SK-N-SH (cell line): Measurements from ENCODE around the gene PTPRF.

ENCODE experiments used
- CTCF ChIP-seq: fragments of 200-600 bp; sonication (generic); IDR thresholded peaks from 2 replicates; pipeline ENCODE4 v1.6.1; 2017; ENCODE audit warnings: antibody characterized with exemption, mild to moderate bottlenecking, moderate library complexity
- EP300 ChIP-seq, 2 experiments: IDR thresholded peaks; 2 replicates each; pipeline versions ENCODE4 v1.4.0 to v1.6.1; 2012; ENCODE audit warnings: borderline replicate concordance in 1 of 2, low read depth in 1 of 2, low read length in 1 of 2
- FOXM1 ChIP-seq: IDR thresholded peaks from 2 replicates; pipeline ENCODE4 v1.4.0; 2012; ENCODE audit warnings: low read depth, mild to moderate bottlenecking
- GABPA ChIP-seq: IDR thresholded peaks from 2 replicates; pipeline ENCODE4 v1.4.0; 2012; ENCODE audit warnings: low read depth, mild to moderate bottlenecking
- MAX ChIP-seq: IDR thresholded peaks from 2 replicates; pipeline ENCODE4 v1.4.0; 2012; ENCODE audit warnings: low read depth
- PBX3 ChIP-seq: IDR thresholded peaks from 2 replicates; pipeline ENCODE4; 2012
- POLR2AphosphoS5 ChIP-seq: IDR thresholded peaks from 2 replicates; pipeline ENCODE4 v1.6.1; 2012; ENCODE audit warnings: low read depth, low read length
- REST ChIP-seq: IDR thresholded peaks from 2 replicates; pipeline ENCODE4 v1.6.1; 2012; ENCODE audit warnings: mild to moderate bottlenecking, low read depth, low read length, moderate library complexity
- SMC3 ChIP-seq: IDR thresholded peaks from 2 replicates; pipeline ENCODE4 v1.6.1; 2012; ENCODE audit warnings: low read depth, low read length, improper control_type of control experiment
- TAF1 ChIP-seq: IDR thresholded peaks from 2 replicates; pipeline ENCODE4 v1.6.1; 2012; ENCODE audit warnings: low read depth, mild to moderate bottlenecking, low read length, moderate library complexity, borderline replicate concordance
- USF1 ChIP-seq: IDR thresholded peaks from 2 replicates; pipeline ENCODE4 v1.4.0; 2012; ENCODE audit warnings: low read depth, borderline replicate concordance
- TF ChIP-seq, protein P1 (sequence below): IDR thresholded peaks from 2 replicates; pipeline ENCODE4 v1.4.0; 2012; ENCODE audit warnings: low read depth, borderline replicate concordance

DNA sequence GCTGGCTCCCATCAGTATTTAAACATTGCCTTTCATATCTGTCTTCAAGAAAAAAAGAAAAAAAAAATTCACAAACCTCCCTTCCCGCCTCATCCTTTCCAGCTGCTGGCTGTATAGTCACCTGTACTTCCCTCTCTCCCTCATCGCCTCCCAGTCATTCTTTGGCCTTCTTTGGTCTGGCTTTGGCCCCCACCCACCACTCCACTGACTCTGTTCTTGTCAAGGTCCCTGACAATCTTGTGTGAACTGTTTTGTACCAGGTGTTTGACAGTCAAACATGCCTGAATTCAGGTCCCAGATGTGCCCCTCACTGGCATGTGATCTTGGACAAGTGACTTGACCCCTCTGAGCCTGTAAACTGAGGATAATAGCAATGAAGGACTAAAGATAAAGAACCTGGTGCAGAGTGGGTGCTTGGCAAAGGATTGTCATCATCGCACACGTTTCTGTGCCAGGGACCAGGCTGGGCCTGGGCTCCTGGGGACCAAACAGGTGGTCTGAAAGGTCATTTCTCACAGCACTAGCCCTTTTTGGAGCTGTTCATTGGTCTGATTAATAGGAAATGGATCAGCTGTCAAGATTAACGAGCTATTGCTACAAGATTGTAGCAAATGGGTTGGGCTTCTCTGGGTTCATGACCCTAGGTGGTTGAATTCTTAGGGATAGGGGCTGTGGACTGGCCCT is 21.5 kb downstream of the PTPRF start:
- TF ChIP-seq REST (no peak), CTCF (no peak), FOXM1 (no peak), GABPA (no peak), POLR2AphosphoS5 (no peak), USF1 (no peak), PBX3 (no peak), EP300 (IDR thresholded peaks at IDR 0.05; ENCODE audit: borderline replicate concordance in 1 of 2, low read depth in 1 of 2, low read length in 1 of 2) (no peak), SMC3 (no peak), TAF1 (no peak), MAX (no peak)
- TF ChIP-seq, protein P1, sequence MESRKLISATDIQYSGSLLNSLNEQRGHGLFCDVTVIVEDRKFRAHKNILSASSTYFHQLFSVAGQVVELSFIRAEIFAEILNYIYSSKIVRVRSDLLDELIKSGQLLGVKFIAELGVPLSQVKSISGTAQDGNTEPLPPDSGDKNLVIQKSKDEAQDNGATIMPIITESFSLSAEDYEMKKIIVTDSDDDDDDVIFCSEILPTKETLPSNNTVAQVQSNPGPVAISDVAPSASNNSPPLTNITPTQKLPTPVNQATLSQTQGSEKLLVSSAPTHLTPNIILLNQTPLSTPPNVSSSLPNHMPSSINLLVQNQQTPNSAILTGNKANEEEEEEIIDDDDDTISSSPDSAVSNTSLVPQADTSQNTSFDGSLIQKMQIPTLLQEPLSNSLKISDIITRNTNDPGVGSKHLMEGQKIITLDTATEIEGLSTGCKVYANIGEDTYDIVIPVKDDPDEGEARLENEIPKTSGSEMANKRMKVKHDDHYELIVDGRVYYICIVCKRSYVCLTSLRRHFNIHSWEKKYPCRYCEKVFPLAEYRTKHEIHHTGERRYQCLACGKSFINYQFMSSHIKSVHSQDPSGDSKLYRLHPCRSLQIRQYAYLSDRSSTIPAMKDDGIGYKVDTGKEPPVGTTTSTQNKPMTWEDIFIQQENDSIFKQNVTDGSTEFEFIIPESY, result no peak
